A673 (cell line): ENCODE data around the gene TIMM9. TPM values are rescaled to one million over a fixed set of nuclear protein-coding genes. Genes with fewer than 3 reads are reported as not detected.
A peak's percentile ranks its signal among the peaks of the same experiment; 100 is the strongest.
"Not testable (repeated sequence)": the region's sequence is repeated elsewhere in the genome, so short reads cannot be mapped to it uniquely, and the experiment has no call there.

Experiments used
- BruUV-seq: library from RNA; stranded (reverse); fragments of 400-500 nt; replicated peaks from 2 replicates; lab custom pipeline; 2021; lab: Mats Ljungman, UMichigan
- CTCF ChIA-PET: fragments of 300-600 bp; sonication (Branson Sonifier 250); formaldehyde crosslinking; loops from one replicate; lab custom pipeline; 2022; ENCODE audit warnings: antibody characterized with exemption; lab: Charles Lee
- POLR2A ChIA-PET: fragments of 300-600 bp; sonication (Branson Sonifier 250); formaldehyde crosslinking; loops from one replicate; lab custom pipeline; 2022; ENCODE audit warnings: antibody characterized with exemption; ENCODE audit not compliant: low non-redundant PET; lab: Charles Lee
- DNase-seq: peaks from one replicate; pipeline ENCODE4 v3.0.0-alpha.2; 2015; ENCODE audit warnings: low spot score
- H3K27ac ChIP-seq: fragments of 200-600 bp; sonication (generic); 2 replicates; pipeline ENCODE4 v1.5.1; 2016; ENCODE audit warnings: mixed run types, low read depth, mild to moderate bottlenecking, mixed read lengths, antibody characterized with exemption, low read length; ENCODE audit not compliant: poor library complexity, severe bottlenecking
- H3K27me3 ChIP-seq: fragments of 200-600 bp; sonication (generic); replicated peaks from 2 replicates; pipeline ENCODE4 v1.6.1; 2017; ENCODE audit warnings: mixed run types, low read depth, mild to moderate bottlenecking, mixed read lengths, antibody characterized with exemption, low read length; ENCODE audit not compliant: insufficient read depth, poor library complexity
- H3K36me3 ChIP-seq: fragments of 200-600 bp; sonication (generic); 2 replicates; pipeline ENCODE4 v1.6.1; 2016; ENCODE audit warnings: mixed run types, mild to moderate bottlenecking, mixed read lengths, antibody characterized with exemption, low read length; ENCODE audit not compliant: insufficient read depth, poor library complexity, severe bottlenecking
- H3K4me1 ChIP-seq: fragments of 200-600 bp; sonication (generic); 2 replicates; pipeline ENCODE4 v1.6.1; 2017; ENCODE audit warnings: mixed run types, mild to moderate bottlenecking, mixed read lengths, antibody characterized with exemption, low read length; ENCODE audit not compliant: insufficient read depth, poor library complexity, severe bottlenecking
- H3K4me3 ChIP-seq: fragments of 200-600 bp; sonication (generic); 2 replicates; pipeline ENCODE4 v1.5.1; 2016; ENCODE audit warnings: low read depth, mixed run types, mild to moderate bottlenecking, mixed read lengths, low read length; ENCODE audit not compliant: poor library complexity, severe bottlenecking
- H3K9me3 ChIP-seq: fragments of 200-600 bp; sonication (generic); 2 replicates; pipeline ENCODE4 v1.6.1; 2016; ENCODE audit warnings: mixed run types, low read depth, mild to moderate bottlenecking, mixed read lengths, antibody characterized with exemption, low read length; ENCODE audit not compliant: poor library complexity, severe bottlenecking
- CTCF ChIP-seq: fragments of 300-800, 200-600 bp; sonication (generic); conservative IDR thresholded peaks from 2 replicates; pipeline ENCODE4 v1.5.1; 2017; ENCODE audit warnings: low read depth, mild to moderate bottlenecking, antibody characterized with exemption, low read length, moderate library complexity, mixed read lengths
- EZH2 ChIP-seq: fragments of 200-600 bp; sonication (generic); IDR thresholded peaks from 2 replicates; pipeline ENCODE4 v1.6.1; 2017; ENCODE audit warnings: borderline replicate concordance, low read depth, mild to moderate bottlenecking, mixed read lengths, antibody characterized with exemption, low read length; ENCODE audit not compliant: poor library complexity, severe bottlenecking
- intact Hi-C: fragments of 100-400 bp; cut with micrococcal nuclease; formaldehyde crosslinking; loops from one replicate; pipeline ENCODE4 v1.10.0; 2022; ENCODE audit not compliant: unreplicated experiment
- total RNA-seq: library from RNA; stranded (reverse); gene quantifications from 2 replicates; pipeline ENCODE4 v1.2.3, GENCODE V29; 2021

TIMM9 gene
- total RNA-seq, 1 experiment from 2014 or later, result 65.7 TPM

- ChIA-PET POLR2A (no interaction called here), CTCF (no interaction called here)
- H3K27ac ChIP-seq, result no peak overlapping the region
- H3K36me3 ChIP-seq, result peaks cover 50% of the 10 kb centered on the region
- no peaks in the 10 kb centered on the region for H3K4me1 ChIP-seq
- intact Hi-C loops, result no loop called here
- H3K4me3 ChIP-seq, result no peak overlapping the region
- TF ChIP-seq CTCF (no peak), EZH2 (no peak)
- BruUV-seq, result no TSS peak
- no peaks in the 10 kb centered on the region for H3K9me3 ChIP-seq
- no peaks in the 10 kb centered on the region for H3K27me3 ChIP-seq
- DNase-seq, result no peak
Observed at GRCh38 chr14:58367296-58367695, 60.0 kb downstream of the TIMM9 start.

- Histone ChIP-seq H3K27me3 (no peaks in the 10 kb centered on the region), H3K4me3 (no peak overlapping the region), H3K27ac (no peak overlapping the region), H3K9me3 (no peaks in the 10 kb centered on the region), H3K4me1 (no peaks in the 10 kb centered on the region), H3K36me3 (peaks cover 57% of the 10 kb centered on the region)
- DNase-seq, result no peak
- no TSS peak for BruUV-seq
- ChIA-PET POLR2A (no interaction called here), CTCF (no interaction called here)
- no peak for TF ChIP-seq EZH2
- no peak for TF ChIP-seq CTCF
- intact Hi-C loops, result loop anchor here (5.0 kb wide), 1 partner anchor 257 kb away; no protein-coding TSS in a partner anchor
Observed at GRCh38 chr14:58364316-58364715, 63.0 kb downstream of the TIMM9 start.

- peak; percentile 49 for DNase-seq
- Histone ChIP-seq H3K27ac (no peak overlapping the region), H3K36me3 (peaks cover 51% of the 10 kb centered on the region), H3K4me1 (no peaks in the 10 kb centered on the region), H3K4me3 (no peak overlapping the region), H3K9me3 (no peaks in the 10 kb centered on the region), H3K27me3 (no peaks in the 10 kb centered on the region)
- TF ChIP-seq EZH2 (no peak), CTCF (peak; percentile 62)
- ChIA-PET POLR2A (no interaction called here), CTCF (no interaction called here)
- BruUV-seq, result no TSS peak
- intact Hi-C loops, result loop anchor here (5.0 kb wide), 1 partner anchor 256 kb away; no protein-coding TSS in a partner anchor
Observed at GRCh38 chr14:58362798-58363412, 64.4 kb downstream of the TIMM9 start.

GRCh38 chr14:58362272-58362671 lies 65.1 kb downstream of the TIMM9 start:
- H3K9me3 ChIP-seq, H3K27ac ChIP-seq, BruUV-seq, CTCF ChIA-PET, H3K27me3 ChIP-seq, POLR2A ChIA-PET, DNase-seq, H3K4me3 ChIP-seq, H3K4me1 ChIP-seq: not testable (repeated sequence)
- intact Hi-C loops, result loop anchor here (5.0 kb wide), 1 partner anchor 255 kb away; no protein-coding TSS in a partner anchor
- H3K36me3 ChIP-seq, result peaks cover 52% of the 10 kb centered on the region
